Eye (tissue), 1 donor: ENCODE measurements around the gene C4BPA.

ENCODE experiments used
- DNase-seq: peaks from one replicate; pipeline ENCODE4 v3.0.0-alpha.2; 2015

Gene C4BPA

GRCh38 chr1:207077470-207078377 is 26.3 kb upstream of the C4BPA start:
- DNase-seq: peak; percentile 90

DNA sequence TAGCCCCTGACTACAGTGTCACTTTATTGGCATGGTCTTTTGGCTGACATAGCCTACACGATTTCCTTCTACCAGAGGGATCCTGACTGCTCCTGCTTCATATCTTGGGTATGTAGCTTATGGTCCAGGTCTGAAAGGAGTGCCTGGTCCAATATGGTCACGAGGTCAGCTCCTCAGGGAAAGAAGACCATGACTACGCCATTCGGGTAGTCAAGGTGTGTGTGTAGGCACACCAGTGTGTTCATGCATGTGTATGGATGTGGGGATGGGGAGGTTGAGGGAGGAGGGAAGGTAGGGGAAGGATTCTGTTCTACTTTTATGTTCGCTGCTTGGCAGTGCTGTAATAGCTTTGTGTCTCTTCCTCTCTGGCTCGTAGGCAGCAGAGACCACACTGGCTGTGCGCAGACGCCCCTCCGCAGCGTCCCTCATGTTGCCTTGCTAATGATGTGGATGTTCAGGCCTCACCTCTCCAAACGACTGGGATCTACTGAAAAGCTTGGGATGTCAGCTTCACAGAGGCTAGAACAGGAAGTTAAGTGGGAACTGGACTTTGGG is 25.4 kb upstream of the C4BPA start:
- no peak for DNase-seq

DNA sequence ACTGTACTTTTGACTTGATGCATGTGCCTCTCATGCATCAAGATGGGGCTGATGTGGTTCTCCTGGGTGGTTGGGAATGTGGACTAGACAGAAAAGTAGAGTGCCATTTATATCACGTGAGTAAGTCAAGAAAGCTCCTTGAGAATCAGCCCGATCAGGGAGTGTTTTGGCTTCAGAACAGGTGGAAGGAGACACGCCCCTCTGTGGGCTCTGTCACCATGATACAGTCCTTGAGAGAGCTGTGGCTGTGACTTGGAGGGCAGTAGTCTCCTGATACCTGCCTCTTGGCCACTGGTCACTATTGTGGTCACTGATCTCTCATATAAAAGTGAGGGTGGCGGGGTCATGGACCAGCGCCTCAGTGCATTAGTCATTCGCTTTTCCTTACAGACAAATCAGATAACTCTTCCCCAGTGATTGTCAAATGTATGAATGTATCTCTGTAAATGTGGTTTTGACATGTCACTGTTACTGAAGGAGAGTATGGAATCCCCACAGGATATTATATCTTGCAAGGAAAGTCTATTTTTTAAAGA is 24.3 kb upstream of the C4BPA start:
- no peak for DNase-seq

GRCh38 chr1:207081088-207081487 is 22.9 kb upstream of the C4BPA start:
- no peak for DNase-seq

DNA sequence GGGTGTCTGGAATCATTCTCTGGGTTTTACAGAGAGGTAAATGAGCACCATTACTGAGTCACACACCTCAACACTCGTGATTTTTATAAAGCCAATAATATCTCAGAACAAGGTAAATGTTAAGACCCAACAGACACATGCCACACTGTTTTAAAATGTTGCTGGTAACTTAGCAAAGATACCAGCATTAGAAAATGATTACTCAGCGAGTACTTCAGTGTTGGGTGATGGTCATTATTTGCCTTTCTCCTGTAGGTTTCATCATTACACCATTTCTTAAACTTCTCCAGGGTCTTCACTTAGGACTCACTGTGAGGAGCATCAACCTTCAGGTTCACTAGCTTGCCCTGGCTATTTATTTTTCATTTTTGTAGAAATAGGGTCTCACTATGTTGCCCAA is 22.2 kb upstream of the C4BPA start:
- DNase-seq: no peak

GRCh38 chr1:207084232-207084631 is 19.8 kb upstream of the C4BPA start:
- DNase-seq: no peak

DNA sequence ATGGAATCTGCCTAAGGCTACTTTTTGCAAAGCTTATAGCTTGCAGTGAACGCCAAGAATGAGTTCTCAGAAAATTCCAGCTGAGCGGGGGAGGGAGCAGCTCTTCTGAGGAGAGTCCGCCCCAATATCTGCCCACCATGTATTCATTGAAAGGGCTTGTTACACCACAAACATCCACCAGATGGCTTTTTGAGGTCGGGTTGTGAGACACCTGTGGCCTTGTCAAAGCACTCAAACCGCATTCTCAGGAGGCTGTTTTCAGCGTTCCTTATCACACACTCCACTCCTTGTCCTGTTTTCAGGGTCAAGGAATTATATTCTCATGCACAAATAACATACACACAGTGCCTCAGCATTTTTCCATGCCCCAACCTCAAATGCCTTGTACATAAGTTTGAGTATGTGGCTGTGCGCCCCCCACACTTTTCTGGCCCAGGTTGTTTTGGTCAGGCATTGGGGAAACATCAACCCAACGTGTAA is 19.3 kb upstream of the C4BPA start:
- peak; percentile 81 for DNase-seq

GRCh38 chr1:207085887-207086286 is 18.1 kb upstream of the C4BPA start:
- no peak for DNase-seq

DNA sequence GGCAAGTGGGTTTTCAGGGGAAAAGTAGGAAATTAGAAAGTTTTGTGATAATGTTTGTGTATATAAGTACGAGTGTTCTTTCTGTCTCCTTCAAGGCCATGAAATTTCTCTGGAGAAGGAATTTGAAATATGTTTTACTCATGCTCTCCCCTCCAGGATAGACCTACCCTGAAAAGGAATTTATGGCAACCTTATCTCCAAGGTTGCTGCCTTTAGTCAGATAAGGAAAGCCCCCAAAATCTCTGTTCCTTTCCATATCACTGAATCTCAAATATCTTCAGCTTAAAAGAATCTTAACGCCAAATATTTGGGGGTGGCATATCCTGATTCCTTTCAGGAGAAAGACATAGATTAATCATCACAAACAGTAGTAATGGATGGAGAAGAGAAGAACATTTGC is 15.9 kb upstream of the C4BPA start:
- no peak for DNase-seq

GRCh38 chr1:207088701-207089626 is 15.1 kb upstream of the C4BPA start, which contains the start of gene C4BPB:
Gene C4BPB (plus strand): TSS chr1:207088860. CDS start chr1:207089532, 672 bp downstream.
- DNase-seq: no peak

DNA sequence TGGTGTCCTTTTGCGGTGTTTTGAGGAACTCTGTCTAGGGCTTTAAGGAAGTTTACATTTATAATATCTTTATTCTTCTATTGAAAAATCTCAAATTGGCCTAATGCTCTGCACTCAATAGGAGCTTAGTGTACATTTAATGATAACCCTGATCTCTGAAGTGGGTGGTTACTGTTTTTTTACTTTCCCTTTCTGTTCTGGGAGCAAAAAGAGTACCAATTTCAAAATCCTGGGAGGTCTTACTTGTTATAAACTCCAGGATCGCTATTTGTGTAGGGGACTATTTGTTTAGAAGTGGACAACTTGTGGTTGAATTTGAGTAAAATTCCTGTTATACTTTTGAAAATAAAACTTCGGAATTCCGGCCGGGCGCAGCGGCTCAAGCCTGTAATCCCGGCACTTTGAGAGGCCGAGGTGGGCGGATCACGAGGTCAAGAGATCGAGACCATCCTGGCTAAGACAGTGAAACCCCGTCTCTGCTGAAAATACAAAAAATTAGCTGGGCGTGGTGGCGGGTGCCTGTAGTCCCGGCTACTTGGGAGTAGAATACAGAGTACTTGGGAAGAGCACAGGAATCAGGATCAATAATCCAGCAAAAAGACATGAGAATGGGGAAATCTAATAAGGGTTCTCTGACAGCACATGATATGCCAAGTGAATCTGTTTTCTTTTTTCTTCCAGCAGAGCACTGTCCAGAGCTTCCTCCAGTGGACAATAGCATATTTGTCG is 14.2 kb upstream of the C4BPA start:
- no peak for DNase-seq

GRCh38 chr1:207091200-207091908 is 12.7 kb upstream of the C4BPA start:
- DNase-seq: no peak

GRCh38 chr1:207093944-207094343 is 10.1 kb upstream of the C4BPA start:
- DNase-seq: no peak

DNA sequence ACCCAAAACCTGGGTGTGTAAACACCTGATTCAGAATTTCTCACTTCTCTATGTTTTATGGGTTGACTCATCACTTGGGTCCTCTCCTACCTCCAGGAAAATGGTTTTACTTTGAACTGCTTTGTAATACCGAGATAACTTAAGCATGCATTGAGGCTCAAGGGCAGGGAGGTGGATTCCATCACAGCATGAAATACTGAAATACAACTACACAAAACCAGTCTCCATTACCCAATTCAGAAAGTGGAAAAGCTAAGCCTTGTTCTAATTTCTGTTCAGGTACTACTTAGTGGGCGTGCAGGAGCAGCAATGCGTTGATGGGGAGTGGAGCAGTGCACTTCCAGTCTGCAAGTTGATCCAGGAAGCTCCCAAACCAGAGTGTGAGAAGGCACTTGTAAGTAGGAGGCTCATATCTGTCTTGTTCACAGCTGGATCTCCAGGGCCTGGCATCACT is 6.1 kb upstream of the C4BPA start:
- DNase-seq: no peak

GRCh38 chr1:207101720-207102119 is 2.3 kb upstream of the C4BPA start:
- no peak for DNase-seq

- DNase-seq: no peak
These were observed 1.9 kb upstream of the C4BPA start for GRCh38 chr1:207102146-207102545.

DNA sequence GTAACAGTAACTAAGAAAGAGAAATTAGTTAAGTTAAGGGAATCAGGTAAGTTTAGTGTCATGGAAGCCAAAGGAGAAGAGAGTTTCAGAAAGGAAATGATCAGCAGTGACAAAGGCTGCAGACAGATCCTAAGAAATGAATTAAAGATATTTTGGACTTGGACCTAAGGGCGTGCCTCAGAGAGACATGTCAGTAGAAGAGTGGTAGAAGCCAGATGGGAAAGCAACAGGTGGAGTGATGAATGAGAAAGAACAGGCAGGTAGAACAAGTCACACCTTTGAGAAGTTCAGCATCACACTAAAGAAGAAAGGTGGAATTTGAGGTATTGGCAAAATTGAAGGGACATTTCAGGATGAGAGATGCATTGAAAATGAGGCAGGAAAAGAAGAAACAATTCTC is 1.4 kb upstream of the C4BPA start:
- no peak for DNase-seq

DNA sequence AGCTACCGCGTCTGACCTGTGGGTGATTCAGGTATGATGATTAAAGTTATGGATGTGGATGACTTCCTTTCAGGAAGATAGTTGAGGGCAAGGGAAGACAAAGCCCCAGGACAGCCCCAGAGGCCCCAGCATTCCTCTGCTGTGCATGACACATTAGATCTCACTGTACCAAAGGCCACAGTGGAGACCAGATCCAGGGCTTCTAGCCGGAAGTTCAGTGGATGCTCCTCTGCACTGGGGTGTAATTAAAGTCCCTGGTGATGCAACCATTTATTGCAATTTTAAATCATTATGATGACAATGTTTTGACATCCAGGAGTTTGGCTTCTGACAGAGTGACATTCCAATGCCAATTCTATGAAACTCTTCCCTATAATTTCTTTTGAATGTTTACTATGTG is 5.0 kb downstream of the C4BPA start:
- no peak for DNase-seq

DNA sequence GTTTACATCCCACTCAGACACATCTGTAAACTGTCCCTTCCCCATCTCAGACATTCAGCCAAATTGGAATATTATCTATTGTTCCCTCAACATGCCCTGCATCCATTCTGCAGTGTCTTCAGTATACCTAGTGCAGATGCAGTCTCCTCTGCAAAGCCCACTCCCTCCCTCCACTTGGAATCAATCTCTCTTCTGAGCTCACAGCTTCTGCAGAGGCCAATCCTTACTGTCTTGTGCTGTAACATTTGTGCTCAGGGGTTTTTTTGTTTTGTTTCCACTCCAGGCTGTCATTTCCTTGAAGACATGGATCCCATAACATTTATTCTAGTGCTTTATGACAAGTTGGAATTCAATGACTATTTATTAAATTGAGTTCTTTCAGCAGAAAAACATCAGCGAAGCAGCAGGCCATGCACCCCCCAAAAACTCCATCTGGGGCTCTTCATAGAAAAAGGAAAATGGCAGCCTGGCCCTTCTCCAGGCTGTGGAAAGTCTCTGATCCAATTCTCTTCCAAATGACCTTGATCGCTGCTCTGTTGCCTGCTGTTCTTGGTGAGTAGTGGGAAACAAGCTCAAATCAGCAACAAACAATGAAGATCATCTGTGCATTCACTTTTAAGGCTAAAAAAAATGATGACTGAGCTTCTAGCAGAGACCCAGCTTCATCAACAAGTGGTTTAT is 8.7 kb downstream of the C4BPA start:
- no peak for DNase-seq

DNA sequence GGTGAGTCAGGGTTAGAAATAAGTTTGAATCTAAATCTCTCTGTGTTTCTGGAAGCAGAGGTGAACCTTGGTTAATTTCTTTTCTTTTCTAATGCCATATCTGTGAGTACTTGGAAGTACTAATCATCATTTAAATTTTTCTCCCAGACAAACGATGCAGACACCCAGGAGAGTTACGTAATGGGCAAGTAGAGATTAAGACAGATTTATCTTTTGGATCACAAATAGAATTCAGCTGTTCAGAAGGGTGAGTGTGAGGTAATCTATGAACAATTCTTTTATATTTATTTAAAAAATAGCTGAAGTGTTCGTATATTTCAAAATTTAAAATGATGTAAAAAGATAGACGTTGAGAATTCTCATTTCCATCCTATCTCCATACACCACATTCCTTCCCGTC is 11.2 kb downstream of the C4BPA start:
- no peak for DNase-seq

DNA sequence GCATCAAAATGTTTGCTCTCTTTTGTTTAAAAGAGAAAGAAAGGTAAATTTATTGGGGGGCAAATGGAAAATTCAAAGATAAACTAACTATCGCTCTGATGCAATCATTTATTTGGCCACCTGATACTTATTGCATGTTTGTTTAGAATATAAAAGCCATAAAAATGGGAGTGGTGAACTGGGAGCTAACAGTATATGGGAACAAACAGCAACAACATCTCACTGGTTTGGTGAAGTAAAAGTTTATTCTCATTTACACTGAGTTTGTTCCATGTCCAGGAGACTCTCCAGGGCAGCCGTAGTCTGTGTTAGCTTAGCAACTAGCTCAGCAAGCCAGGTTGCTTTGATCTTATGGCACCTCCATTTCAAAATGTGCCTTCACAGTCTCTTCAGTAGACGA is 20.4 kb downstream of the C4BPA start:
- no peak for DNase-seq
